Measurements from ENCODE around the gene AGBL1. TPM values are rescaled to one million over a fixed set of nuclear protein-coding genes. Genes with fewer than 3 reads are reported as not detected.
"Not testable (repeated sequence)": the region's sequence is repeated elsewhere in the genome, so short reads cannot be mapped to it uniquely, and the experiment has no call there.

AGBL1 gene
- total RNA-seq, 1 experiment from 2014 or later = not detected

DNA sequence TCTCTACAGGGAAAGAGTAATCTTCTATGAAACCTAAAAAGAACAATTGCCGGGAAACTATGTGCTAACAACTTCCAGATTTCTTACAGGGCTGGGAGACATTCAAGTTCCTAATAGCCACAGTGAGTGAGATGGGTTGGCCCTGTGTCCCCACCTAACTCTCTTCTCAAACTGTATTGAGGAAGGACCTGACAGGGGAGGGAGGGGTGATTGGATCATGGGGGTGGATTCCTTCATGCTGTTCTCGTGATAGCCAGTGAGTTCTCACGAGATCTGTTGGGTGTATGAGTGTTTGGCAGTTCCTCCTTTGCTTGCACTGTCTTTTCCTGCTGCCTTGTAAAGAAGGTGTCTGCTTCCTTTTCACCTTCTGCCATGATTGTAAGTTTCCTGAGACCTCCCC lies 958.7 kb downstream of the AGBL1 start:
- ChIA-PET POLR2A (ENCODE audit: low non-redundant PET) (no interaction called here), CTCF (no interaction called here)
- Histone ChIP-seq H3K27me3 (replicated peaks; ENCODE audit: insufficient read depth, low read depth, low read length, poor library complexity) (no peaks in the 10 kb centered on the region), H3K4me3 (ENCODE audit: low read depth, low read length, poor library complexity, severe bottlenecking) (no peak overlapping the region), H3K9me3 (ENCODE audit: low read depth, low read length, poor library complexity, severe bottlenecking) (peaks cover 3% of the 10 kb centered on the region), H3K36me3 (ENCODE audit: insufficient read depth, low read length, poor library complexity, severe bottlenecking) (no peaks in the 10 kb centered on the region), H3K27ac (ENCODE audit: low read depth, low read length, poor library complexity, severe bottlenecking) (no peak overlapping the region), H3K4me1 (ENCODE audit: insufficient read depth, low read length, poor library complexity, severe bottlenecking) (no peaks in the 10 kb centered on the region)
- TF ChIP-seq, protein P1, sequence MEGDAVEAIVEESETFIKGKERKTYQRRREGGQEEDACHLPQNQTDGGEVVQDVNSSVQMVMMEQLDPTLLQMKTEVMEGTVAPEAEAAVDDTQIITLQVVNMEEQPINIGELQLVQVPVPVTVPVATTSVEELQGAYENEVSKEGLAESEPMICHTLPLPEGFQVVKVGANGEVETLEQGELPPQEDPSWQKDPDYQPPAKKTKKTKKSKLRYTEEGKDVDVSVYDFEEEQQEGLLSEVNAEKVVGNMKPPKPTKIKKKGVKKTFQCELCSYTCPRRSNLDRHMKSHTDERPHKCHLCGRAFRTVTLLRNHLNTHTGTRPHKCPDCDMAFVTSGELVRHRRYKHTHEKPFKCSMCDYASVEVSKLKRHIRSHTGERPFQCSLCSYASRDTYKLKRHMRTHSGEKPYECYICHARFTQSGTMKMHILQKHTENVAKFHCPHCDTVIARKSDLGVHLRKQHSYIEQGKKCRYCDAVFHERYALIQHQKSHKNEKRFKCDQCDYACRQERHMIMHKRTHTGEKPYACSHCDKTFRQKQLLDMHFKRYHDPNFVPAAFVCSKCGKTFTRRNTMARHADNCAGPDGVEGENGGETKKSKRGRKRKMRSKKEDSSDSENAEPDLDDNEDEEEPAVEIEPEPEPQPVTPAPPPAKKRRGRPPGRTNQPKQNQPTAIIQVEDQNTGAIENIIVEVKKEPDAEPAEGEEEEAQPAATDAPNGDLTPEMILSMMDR (conservative IDR thresholded peaks at IDR 0.05; ENCODE audit: low read depth, low read length) = no peak
- no peak for TF ChIP-seq EZH2 (IDR thresholded peaks at IDR 0.05; ENCODE audit: borderline replicate concordance, low read depth, low read length, poor library complexity, severe bottlenecking)
- no TSS peak for BruUV-seq (replicated peaks)
- intact Hi-C loops (cut with micrococcal nuclease; ENCODE audit: unreplicated experiment) = no loop called here
- DNase-seq (ENCODE audit: low spot score) = no peak

DNA sequence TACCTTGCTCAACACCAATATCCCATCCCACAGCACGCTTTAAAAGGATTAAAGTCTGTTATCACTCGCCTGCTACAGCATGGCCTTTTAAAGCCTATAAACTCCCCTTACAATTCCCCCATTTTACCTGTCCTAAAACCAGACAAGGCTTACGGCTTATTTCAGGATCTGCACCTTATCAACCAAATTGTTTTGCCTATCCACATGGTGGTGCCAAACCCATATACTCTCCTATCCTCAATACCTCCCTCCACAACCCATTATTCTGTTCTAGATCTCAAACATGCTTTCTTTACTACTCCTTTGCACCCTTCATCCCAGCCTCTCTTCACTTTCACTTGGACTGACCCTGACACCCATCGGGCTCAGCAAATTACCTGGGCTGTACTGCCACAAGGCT lies 962.9 kb downstream of the AGBL1 start:
- H3K27me3 ChIP-seq (replicated peaks; ENCODE audit: insufficient read depth, low read depth, low read length, poor library complexity); H3K9me3 ChIP-seq (ENCODE audit: low read depth, low read length, poor library complexity, severe bottlenecking); POLR2A ChIA-PET (ENCODE audit: low non-redundant PET); BruUV-seq (replicated peaks); CTCF ChIA-PET; H3K27ac ChIP-seq (ENCODE audit: low read depth, low read length, poor library complexity, severe bottlenecking); H3K36me3 ChIP-seq (ENCODE audit: insufficient read depth, low read length, poor library complexity, severe bottlenecking); DNase-seq (ENCODE audit: low spot score); H3K4me3 ChIP-seq (ENCODE audit: low read depth, low read length, poor library complexity, severe bottlenecking); intact Hi-C loops (cut with micrococcal nuclease; ENCODE audit: unreplicated experiment); H3K4me1 ChIP-seq (ENCODE audit: insufficient read depth, low read length, poor library complexity, severe bottlenecking): not testable (repeated sequence)

DNA sequence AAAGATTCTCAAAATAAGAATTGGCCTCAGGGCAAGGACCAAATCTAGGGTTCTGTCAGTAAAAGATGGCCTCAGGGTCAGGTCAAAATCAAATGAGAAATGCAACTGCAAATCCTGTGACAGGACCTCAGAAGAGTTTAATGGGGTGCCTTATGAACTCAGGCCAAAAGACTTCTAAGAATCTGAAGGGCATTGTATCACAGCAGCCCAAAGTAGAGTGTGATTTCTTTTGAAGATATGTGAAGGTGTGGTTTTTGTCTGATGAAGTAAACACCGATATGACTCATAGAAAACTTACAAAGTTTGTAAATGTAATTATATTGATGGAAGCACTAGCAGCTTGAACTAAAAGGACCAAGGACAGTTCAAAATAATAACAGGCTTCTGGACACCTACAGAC lies 966.1 kb downstream of the AGBL1 start:
- ChIA-PET CTCF (no interaction called here), POLR2A (ENCODE audit: low non-redundant PET) (no interaction called here)
- no peak for DNase-seq (ENCODE audit: low spot score)
- H3K27ac ChIP-seq (ENCODE audit: low read depth, low read length, poor library complexity, severe bottlenecking) = no peak overlapping the region
- TF ChIP-seq, protein P1 (conservative IDR thresholded peaks at IDR 0.05; ENCODE audit: low read depth, low read length) = no peak
- TF ChIP-seq EZH2 (IDR thresholded peaks at IDR 0.05; ENCODE audit: borderline replicate concordance, low read depth, low read length, poor library complexity, severe bottlenecking) = no peak
- no peak overlapping the region for H3K4me3 ChIP-seq (ENCODE audit: low read depth, low read length, poor library complexity, severe bottlenecking)
- no peaks in the 10 kb centered on the region for H3K27me3 ChIP-seq (replicated peaks; ENCODE audit: insufficient read depth, low read depth, low read length, poor library complexity)
- intact Hi-C loops (cut with micrococcal nuclease; ENCODE audit: unreplicated experiment) = no loop called here
- H3K36me3 ChIP-seq (ENCODE audit: insufficient read depth, low read length, poor library complexity, severe bottlenecking) = no peaks in the 10 kb centered on the region
- BruUV-seq (replicated peaks) = no TSS peak
- H3K9me3 ChIP-seq (ENCODE audit: low read depth, low read length, poor library complexity, severe bottlenecking) = no peaks in the 10 kb centered on the region
- H3K4me1 ChIP-seq (ENCODE audit: insufficient read depth, low read length, poor library complexity, severe bottlenecking) = no peaks in the 10 kb centered on the region

DNA sequence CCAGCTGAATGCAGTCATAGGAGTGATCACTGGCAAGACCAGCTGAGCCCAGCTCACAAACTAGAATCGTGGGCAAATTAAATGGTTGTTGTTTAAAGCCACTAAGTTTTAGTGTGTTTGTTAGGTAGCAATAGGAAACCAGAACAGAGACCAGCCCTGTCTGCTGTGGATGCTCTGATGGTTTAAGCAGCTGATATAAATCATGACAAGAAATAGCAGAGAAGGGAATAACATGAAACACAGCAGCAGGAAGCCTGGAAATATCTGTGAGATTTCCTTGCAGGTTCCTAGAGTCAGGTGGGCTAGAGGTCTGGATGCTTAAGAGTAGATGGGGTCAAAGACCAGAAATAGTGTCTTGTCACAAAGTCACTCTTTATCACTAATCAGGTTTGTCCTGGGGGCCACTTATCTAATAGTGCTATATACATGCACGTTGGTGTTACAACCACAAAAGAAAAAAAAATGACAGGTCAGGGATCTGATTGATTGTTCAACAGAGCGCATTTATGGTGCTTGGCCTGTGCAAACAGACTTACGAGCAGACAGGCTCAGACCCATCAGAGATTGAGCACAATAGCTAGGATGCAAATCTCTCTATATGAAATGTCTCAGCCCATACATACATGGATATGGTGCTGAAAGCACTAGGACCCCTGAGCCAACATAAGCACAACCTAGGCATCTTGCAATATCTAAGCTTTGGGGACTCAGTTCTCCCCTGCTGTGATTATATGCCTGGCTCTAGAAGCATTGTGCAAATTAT lies 967.7 kb downstream of the AGBL1 start:
- H3K4me1 ChIP-seq (ENCODE audit: insufficient read depth, low read length, poor library complexity, severe bottlenecking) = no peaks in the 10 kb centered on the region
- no TSS peak for BruUV-seq (replicated peaks)
- no peaks in the 10 kb centered on the region for H3K27me3 ChIP-seq (replicated peaks; ENCODE audit: insufficient read depth, low read depth, low read length, poor library complexity)
- POLR2A ChIA-PET (ENCODE audit: low non-redundant PET) = no interaction called here
- no peaks in the 10 kb centered on the region for H3K9me3 ChIP-seq (ENCODE audit: low read depth, low read length, poor library complexity, severe bottlenecking)
- CTCF ChIA-PET = no interaction called here
- H3K27ac ChIP-seq (ENCODE audit: low read depth, low read length, poor library complexity, severe bottlenecking) = no peak overlapping the region
- TF ChIP-seq EZH2 (IDR thresholded peaks at IDR 0.05; ENCODE audit: borderline replicate concordance, low read depth, low read length, poor library complexity, severe bottlenecking) = no peak
- TF ChIP-seq, protein P1 (conservative IDR thresholded peaks at IDR 0.05; ENCODE audit: low read depth, low read length) = no peak
- intact Hi-C loops (cut with micrococcal nuclease; ENCODE audit: unreplicated experiment) = no loop called here
- no peak overlapping the region for H3K4me3 ChIP-seq (ENCODE audit: low read depth, low read length, poor library complexity, severe bottlenecking)
- DNase-seq (ENCODE audit: low spot score) = no peak
- no peaks in the 10 kb centered on the region for H3K36me3 ChIP-seq (ENCODE audit: insufficient read depth, low read length, poor library complexity, severe bottlenecking)
